Measurements from ENCODE around the gene DMXL1.

The DMXL1 gene

DNA sequence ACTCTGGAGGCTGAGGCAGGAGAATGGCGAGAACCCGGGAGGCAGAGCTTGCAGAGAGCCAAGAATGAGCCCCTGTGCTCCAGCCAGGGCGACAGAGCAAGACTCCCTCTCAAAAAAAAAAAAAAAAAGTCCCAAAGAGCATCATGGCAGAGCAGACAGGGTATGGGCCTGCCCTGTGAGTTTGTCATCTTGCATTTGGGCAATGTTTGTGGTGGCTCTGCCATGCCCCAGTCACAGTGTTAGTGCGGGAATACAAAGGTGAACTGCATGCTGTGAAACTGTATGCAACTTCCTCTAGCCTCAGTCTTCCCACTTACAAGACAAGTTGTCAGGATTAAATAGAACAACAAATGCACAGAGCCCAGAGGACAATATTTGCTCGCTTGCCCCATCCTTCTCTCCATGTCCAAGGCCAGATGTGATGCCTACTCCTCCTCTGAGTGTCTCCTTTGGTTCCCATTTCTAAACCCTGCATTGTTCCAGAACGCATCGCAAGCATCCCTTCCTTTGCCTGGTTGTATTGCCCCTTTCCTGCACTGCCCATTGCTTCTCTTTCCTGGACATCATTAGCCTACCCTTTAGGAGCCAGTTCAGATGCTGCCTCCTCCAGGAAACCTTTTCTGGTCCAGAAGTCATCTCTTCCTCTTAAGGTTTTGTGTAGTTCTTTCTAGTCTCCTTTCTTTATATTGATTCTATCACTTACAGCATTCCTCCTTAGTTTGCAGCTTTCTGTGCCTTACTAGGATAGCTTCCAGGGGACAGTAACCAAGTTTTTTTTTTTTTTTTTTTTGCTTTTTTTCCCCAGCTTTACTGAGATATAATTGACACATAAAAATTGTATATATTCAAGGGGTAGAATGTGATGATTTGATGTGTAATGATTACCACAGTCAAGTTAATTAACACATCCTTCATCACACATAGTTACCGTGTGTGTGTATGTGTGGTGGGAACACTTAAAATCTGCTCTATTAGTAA, 215.9 kb downstream of the DMXL1 start:
- H3K4me3 ChIP-seq (replicated peaks; ENCODE audit: low read depth, low read length), result no peak overlapping the region
- TF ChIP-seq, protein P1, sequence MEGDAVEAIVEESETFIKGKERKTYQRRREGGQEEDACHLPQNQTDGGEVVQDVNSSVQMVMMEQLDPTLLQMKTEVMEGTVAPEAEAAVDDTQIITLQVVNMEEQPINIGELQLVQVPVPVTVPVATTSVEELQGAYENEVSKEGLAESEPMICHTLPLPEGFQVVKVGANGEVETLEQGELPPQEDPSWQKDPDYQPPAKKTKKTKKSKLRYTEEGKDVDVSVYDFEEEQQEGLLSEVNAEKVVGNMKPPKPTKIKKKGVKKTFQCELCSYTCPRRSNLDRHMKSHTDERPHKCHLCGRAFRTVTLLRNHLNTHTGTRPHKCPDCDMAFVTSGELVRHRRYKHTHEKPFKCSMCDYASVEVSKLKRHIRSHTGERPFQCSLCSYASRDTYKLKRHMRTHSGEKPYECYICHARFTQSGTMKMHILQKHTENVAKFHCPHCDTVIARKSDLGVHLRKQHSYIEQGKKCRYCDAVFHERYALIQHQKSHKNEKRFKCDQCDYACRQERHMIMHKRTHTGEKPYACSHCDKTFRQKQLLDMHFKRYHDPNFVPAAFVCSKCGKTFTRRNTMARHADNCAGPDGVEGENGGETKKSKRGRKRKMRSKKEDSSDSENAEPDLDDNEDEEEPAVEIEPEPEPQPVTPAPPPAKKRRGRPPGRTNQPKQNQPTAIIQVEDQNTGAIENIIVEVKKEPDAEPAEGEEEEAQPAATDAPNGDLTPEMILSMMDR (IDR thresholded peaks at IDR 0.05; ENCODE audit: low read depth, low read length, missing control alignments), result no peak
- DNase-seq (ENCODE audit: extremely low read depth, low read depth), result no peak

DNA sequence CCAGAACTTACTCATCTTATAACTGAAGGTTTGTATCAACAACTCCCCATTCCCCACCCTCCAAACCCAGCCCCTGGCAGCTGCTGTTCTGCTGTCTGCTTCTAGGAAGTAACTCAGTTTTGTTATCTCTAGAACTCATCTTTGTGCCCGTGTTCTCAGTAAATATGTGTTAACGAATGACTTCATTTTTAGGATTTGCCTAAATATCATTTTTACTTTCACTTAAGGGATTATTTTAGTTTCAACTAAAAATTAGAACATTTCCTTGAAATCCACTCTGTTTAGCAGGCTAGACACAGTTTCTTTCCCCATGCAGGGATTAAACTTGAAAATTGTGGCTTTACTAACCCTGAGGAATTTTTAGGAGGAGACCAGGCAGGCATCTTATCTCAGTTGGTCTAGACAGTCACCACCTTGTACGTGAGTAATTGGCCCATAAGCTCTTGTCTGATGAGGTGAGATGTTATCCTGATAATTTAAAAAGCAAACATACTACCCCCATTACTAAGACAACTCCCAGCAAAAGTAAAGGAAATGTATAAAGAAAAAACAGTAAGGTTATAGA, 216.7 kb downstream of the DMXL1 start:
- no peak overlapping the region for H3K4me3 ChIP-seq (replicated peaks; ENCODE audit: low read depth, low read length)
- DNase-seq (ENCODE audit: extremely low read depth, low read depth), result no peak

DNA sequence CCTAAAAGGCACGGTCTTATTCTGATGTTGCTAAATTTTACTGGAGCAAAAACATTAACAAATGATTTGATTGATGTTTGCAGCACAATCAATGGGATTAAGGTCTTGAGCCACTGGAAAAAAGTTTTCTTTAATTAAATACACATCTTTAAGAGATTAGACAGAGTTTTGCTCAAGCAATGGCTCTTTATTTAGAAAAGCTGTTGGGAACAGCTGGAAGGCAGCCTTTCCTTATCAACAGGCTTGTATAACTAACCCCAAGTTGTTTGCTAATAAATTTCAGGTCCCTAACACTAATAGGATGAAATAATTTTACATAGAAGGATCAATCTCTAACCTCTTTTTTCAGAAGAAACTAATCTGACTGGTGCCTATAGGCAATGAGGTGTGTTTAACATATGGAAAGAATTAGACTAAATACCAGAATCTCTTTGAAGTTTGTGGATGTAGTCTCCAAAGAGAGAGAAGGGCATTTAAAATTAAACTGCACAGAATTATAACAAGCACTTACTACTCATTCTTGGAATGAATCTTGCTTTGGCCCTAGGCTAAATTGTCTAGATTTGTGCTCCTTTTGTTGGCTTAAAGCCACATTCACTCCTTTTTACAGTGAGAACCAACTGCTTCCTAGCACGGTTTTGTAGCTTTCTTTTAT, 217.6 kb downstream of the DMXL1 start:
- no peak for DNase-seq (ENCODE audit: extremely low read depth, low read depth)
- TF ChIP-seq, protein P1 (IDR thresholded peaks at IDR 0.05; ENCODE audit: low read depth, low read length, missing control alignments), result no peak
- H3K4me3 ChIP-seq (replicated peaks; ENCODE audit: low read depth, low read length), result no peak overlapping the region

More for the DNA sequence above, 216.7 kb downstream of the DMXL1 start:
- TF ChIP-seq, protein P1 (IDR thresholded peaks at IDR 0.05; ENCODE audit: low read depth, low read length, missing control alignments), result no peak

DNA sequence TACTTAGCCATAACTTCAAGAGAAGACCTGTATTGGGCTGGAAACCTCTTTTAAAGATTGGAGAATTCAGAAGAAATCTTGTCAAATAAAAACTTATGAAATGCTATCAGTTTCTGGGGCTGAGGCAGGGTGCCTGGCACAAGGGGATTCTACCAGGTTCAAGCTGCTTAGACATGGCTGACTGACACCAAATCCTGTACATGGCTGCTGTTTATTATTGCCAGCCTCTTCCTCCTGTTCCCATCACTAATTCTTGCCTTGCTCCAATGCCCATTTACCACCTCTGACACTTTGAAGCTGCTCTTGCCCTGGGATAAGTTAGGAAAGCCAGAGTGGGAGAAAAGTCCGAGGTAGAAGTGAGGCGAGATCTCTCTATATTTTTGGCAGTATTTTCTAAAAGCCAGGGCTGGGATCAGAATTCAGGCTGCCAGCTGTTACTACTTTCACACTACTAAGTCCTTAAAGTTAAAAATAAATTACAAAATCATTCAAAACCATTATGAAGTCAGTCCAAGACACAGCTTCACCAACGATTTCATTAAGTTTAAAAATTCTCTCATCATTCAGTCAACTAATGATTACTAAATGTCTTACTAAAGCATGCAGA, 218.7 kb downstream of the DMXL1 start:
- no peak for DNase-seq (ENCODE audit: extremely low read depth, low read depth)
- no peak overlapping the region for H3K4me3 ChIP-seq (replicated peaks; ENCODE audit: low read depth, low read length)
- TF ChIP-seq, protein P1 (IDR thresholded peaks at IDR 0.05; ENCODE audit: low read depth, low read length, missing control alignments), result no peak

DNA sequence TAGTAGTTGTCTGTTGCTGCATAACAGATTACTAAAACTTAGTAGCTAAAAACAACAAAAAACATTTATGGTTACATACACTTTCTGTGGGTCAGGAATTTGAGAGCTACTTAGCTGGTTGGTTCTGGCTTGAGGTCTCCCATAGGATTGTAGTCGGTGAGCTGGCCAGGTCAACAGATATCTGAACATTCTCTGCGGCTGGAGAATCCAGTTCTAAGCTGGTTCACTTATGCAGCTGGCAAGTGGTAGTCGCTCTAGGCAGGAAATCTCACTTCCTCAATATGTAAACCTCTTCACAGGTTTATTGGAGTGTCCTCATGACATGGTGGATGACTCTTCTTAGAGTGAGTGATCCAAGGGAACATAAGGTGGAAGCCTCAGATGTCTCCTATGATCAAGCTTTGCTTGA, 219.3 kb downstream of the DMXL1 start:
- TF ChIP-seq, protein P1 (IDR thresholded peaks at IDR 0.05; ENCODE audit: low read depth, low read length, missing control alignments), result no peak
- H3K4me3 ChIP-seq (replicated peaks; ENCODE audit: low read depth, low read length), result no peak overlapping the region
- DNase-seq (ENCODE audit: extremely low read depth, low read depth), result no peak

DNA sequence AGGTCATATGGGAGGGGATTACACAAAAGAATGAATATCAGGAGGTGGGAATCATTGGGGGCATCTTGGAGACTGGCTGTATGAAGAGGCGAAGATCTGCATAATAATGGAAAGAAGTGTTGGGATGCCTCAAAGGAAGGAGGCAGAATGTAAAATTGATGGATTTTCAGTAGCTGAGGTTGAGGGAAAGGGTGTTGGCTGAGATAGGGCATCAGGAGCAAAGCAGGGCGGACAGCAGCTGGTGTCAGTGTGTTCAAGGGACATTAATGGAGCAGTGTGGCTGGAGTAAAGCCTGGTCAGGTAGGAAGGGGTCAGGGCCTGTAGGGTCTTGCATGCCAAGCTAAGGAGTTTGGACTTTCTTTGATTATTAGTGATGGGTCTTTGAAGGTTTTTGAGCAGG, 219.7 kb downstream of the DMXL1 start:
- TF ChIP-seq, protein P1 (IDR thresholded peaks at IDR 0.05; ENCODE audit: low read depth, low read length, missing control alignments), result no peak
- no peak for DNase-seq (ENCODE audit: extremely low read depth, low read depth)
- no peak overlapping the region for H3K4me3 ChIP-seq (replicated peaks; ENCODE audit: low read depth, low read length)
